Endometrial microvascular endothelial cells (primary cell): Measurements from ENCODE around the gene MCRIP2. TPM values are rescaled to one million over a fixed set of nuclear protein-coding genes. Genes with fewer than 3 reads are reported as not detected.

Source experiments
- in situ Hi-C: cut with HindIII; loops from 2 replicates; pipeline ENCODE4 v1.10.0; 2017; ENCODE audit warnings: low sequenced_read_pairs, low pct_unique_long_range_greater_than_20kb; ENCODE audit errors: inconsistent ontology term
- total RNA-seq: library from RNA; depleted of rRNA; stranded (reverse); fragments of >200 nt; gene quantifications from one replicate; pipeline ENCODE4 v1.2.3, GENCODE V29; 2015; ENCODE audit errors: inconsistent ontology term

The MCRIP2 gene
- total RNA-seq, 1 donor from 2014 or later: 23.4 TPM

DNA sequence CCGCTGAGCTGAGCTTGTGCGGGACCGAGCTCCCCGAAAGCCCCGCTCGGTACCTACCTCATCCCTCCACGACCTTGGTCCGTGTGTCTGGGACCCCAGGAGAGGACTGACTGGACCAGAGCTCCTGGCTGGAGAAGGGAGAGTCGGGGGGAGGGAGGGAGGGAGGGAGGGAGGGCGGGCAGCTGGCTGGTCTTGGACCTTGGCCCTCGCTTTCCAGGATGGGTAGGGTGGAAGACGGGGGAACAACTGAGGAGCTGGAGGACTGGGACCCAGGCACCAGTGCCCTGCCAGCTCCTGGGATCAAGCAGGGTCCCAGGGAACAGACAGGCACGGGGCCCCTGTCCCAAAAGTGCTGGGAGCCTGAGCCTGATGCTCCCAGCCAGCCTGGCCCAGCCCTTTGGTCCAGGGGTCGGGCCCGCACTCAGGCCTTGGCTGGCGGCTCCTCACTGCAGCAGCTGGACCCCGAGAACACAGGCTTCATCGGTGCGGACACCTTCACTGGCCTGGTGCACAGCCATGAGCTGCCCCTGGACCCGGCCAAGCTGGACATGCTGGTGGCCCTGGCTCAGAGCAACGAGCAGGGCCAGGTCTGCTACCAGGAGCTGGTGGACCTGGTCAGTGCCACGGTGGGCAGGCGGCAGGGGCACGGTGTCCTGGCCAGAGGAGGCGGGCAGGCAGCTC lies 34.4 kb downstream of the MCRIP2 start:
- in situ Hi-C loops: no loop called here

DNA sequence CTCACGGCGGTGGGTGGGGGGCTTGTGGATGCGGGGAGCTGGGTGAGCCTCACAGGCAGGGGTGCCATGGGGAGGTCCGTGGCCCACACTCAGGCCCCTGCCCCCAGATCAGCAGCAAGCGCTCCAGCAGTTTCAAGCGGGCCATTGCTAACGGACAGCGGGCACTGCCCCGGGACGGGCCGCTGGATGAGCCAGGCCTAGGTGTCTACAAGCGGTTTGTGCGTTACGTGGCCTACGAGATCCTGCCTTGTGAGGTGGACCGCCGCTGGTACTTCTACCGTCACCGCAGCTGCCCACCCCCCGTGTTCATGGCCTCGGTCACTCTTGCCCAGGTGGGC lies 34.9 kb downstream of the MCRIP2 start:
- in situ Hi-C loops: no loop called here

DNA sequence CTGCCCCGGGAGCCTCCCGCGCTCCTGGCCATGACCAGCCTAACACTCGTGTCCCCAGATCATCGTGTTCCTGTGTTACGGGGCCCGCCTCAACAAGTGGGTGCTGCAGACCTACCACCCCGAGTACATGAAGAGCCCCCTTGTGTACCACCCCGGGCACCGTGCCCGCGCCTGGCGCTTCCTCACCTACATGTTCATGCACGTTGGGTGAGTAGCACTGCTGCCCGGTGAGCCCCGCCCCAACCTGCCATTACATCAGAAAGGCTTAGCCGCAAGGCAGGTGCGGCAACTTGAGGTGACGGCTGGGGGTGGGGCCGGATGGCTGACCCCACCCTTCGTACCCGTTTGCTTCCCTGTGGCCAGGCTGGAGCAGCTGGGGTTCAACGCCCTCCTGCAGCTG lies 35.3 kb downstream of the MCRIP2 start:
- in situ Hi-C loops: no loop called here

DNA sequence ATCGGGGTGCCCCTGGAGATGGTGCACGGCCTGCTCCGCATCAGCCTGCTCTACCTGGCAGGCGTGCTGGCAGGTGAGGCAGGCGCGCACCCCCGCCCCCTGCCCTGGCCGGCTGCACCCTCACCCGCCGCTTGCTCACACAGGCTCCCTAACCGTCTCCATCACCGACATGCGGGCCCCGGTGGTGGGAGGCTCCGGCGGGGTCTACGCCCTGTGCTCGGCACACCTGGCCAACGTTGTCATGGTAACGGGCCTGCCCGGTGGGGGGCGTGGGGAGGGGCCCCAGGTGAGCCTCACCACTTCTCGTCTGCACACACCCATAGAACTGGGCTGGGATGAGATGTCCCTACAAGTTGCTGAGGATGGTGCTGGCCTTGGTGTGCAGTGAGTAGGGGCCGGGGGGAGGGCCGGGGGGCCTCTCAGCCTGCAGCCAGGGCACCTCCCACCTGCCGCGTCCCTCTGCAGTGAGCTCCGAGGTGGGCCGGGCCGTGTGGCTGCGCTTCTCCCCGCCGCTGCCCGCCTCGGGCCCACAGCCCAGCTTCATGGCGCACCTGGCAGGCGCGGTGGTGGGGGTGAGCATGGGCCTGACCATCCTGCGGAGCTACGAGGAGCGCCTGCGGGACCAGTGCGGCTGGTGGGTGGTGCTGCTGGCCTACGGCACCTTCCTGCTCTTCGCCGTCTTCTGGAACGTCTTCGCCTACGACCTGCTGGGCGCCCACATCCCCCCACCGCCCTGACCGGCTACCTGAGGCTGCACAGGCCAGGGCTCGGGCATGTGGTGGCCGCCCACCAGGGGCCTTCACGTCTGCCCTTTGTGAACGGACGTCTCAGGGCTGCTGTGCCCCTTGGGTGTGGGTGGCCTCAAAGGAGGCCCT lies 35.9 kb downstream of the MCRIP2 start:
- in situ Hi-C loops: no loop called here

DNA sequence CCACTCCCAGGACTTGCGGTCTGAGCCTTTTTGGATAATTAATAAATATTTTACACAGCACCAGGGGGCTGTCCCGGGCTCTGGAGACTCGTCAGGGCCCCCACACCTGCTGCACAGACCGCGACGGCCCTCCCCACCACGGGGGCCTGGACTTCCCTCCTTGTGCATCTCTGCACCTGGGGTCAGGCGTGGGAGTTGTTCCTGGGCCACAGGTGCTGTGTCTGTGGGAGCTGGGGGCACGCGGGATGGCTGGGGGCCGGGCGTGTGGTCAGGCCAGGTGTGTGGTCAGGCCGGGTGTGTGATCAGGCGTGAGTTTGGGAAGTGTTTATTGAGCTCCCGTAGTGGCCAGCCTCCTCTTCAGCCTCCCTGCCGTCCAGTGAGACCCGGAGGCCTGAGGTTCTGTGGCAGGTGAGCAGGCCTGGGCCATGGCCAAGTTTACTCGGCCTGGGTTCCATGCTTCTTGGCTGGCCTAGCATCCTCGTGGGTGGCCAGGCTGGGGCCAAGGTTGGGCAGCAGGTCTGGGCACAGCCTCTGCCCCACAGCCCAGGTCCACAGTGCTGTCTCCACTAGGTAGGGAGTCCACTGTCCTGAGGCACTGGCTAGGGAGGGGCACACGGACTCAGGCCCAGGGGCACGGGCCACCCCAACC lies 36.7 kb downstream of the MCRIP2 start:
- in situ Hi-C loops: no loop called here

DNA sequence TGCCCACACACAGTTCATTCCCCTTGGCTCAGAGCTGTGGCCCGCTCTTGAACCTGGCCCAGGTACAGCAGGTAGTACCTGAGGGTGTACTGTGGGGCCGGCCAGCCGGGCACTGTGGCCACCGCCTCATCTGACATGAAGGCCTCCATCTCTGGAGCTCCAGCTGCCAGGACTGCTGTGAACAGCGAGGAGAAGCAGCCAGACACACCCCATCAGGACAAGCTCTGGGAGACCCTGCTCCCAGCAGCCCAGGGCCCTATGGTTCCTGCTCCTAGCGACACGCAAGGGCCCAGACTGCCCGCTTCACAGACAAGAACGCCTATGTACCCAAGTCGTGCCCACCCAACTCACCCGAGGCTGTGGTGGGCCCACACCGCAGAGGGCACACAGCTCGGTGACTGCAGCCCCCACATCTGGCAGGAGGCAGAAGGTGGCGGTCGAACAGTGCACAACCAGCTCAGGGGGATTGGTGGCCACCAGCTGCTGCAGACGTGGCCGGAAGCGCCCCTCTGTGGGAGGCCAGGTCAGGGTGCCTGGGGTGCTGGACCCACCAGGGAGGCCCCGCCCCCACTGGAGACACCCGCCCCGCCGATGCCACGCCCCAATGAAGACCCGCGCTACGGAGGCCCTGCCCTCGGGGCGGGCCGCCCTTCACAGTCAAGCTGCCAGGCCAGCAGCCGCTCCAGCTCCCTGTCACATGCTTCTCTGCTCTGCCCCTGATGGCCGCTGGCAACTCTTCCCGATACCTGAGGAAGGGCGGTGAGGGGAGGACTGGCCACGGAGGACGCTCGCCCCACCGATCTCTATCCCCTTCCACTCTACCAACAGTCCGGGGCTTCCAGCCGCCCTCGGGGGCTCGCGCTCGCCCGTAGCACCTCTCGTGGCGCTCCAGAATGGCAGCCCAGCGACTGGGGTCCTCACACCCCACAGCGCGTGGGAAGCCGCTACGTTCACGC lies 37.5 kb downstream of the MCRIP2 start:
- in situ Hi-C loops: no loop called here

DNA sequence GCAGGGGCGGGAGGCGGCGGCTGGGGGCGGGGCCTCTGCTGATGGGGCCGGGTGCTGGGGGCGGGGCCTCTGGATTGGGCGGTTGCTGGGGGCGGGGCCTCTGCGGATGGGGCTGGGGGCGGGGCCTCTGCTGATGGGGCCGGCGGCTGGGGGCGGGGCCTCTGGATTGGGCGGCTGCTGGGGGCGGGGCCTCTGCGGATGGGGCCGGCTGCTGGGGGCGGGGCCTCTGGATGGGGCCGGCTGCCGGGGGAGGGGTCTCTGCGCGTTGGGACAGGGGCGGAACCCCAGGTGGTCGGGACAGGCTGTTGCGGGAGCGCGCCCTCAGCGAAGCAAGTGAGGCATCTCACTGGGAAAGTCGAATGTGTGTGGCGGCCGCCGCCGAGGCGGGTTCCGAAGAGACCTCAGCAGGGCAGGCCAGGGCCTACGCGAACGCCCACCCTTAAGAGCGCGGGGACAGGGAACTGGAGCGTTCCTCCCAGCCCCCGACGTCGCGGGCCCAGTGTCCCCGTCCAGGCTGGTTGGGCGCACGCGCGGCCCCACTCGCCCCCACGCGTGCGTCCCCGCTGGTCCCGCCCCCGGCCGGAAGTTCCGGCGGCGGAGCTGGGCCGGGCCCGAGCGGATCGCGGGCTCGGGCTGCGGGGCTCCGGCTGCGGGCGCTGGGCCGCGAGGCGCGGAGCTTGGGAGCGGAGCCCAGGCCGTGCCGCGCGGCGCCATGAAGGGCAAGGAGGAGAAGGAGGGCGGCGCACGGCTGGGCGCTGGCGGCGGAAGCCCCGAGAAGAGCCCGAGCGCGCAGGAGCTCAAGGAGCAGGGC lies 38.4 kb downstream of the MCRIP2 start, which contains the start of gene STUB1:
Gene STUB1, plus strand, starts transcription at position 597 of the 811 bp plus-strand sequence. Its CDS starts 116 bp downstream, at position 713.
- in situ Hi-C loops: no loop called here

DNA sequence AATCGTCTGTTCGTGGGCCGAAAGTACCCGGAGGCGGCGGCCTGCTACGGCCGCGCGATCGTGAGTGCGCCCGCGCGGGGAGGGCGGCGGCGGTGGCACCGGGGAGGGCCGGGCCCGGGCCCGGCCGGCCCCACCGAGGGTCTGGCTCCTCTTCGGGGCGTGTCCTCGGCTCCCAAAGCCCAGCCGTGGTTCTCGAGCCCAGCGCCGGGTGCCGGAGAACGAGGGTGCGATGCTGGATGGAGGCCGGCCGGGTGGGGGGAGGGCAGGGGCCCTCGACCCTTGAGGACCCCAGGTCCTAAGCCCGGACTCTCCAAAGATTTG lies 39.0 kb downstream of the MCRIP2 start:
- in situ Hi-C loops: no loop called here

DNA sequence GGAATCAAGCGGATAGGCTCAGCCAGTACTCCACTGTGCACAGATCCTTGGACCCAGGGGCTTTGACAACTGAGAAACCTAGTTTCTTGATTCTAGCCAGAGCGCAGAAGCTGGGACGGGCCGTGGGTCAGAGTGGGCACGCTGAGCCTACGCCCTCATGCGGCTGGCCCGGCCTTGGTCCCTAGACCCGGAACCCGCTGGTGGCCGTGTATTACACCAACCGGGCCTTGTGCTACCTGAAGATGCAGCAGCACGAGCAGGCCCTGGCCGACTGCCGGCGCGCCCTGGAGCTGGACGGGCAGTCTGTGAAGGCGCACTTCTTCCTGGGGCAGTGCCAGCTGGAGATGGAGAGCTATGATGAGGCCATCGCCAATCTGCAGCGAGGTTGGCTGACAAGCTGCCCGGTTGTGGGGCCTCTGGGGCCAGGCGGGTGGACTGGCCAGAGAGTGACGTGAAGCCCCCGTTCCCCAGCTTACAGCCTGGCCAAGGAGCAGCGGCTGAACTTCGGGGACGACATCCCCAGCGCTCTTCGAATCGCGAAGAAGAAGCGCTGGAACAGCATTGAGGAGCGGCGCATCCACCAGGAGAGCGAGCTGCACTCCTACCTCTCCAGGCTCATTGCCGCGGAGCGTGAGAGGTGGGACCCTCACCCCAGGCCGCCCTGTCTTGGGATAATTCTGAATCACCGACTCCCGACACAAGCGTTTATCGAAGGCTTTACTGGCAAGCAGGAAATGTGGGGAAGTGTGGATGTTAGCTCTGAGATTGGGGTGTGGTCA lies 39.5 kb downstream of the MCRIP2 start:
- in situ Hi-C loops: no loop called here

DNA sequence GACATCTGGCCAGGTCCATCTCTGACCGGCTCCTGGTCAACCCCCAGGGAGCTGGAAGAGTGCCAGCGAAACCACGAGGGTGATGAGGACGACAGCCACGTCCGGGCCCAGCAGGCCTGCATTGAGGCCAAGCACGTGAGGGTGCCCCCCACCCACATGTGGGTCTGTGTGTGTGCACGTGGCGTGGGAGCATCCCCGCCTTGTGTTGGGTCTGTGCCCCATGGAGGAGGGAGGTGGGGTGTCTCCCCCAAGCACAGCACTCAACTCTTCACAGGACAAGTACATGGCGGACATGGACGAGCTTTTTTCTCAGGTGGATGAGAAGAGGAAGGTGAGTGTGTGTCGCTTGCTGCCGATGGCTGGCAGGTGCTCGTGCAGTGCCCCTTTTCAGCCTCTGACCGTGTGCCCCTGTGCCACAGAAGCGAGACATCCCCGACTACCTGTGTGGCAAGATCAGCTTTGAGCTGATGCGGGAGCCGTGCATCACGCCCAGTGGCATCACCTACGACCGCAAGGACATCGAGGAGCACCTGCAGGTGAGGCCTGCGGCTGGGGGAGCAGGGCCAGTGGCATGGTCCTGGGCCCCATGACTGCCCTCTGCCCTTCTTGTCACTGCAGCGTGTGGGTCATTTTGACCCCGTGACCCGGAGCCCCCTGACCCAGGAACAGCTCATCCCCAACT lies 40.3 kb downstream of the MCRIP2 start:
- in situ Hi-C loops: no loop called here

DNA sequence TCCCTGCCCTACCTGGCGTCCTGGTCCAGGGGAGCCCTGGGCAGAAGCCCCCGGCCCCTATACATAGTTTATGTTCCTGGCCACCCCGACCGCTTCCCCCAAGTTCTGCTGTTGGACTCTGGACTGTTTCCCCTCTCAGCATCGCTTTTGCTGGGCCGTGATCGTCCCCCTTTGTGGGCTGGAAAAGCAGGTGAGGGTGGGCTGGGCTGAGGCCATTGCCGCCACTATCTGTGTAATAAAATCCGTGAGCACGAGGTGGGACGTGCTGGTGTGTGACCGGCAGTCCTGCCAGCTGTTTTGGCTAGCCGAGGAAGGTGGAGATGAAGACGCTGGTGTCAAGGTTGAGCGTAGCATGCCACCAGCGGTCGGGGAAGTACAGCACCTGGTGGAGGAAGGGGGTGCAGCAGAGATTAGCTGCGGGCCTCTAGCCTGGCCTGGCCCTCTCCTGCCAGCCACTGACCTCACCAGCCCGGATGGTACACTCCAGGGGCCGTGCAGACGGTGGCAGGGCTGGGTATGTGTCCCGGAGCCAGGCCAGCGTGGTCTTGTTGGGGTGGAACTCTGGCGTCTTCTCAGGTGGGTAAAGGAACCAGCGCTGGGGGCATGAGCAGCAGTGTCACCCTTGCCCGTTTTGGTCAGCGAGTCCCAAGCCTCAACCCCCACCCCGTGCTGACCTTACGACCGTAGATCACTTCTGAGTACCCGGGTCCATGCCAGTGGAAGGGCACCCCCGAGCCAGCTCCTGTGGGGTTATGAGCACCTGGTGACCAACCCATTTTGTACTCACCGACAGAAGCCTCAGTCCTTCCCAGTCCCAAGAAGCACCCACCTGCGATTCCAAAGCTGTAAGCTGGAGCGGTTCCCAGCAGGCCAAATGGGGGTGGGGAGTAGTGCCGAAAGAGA lies 41.1 kb downstream of the MCRIP2 start:
- in situ Hi-C loops: no loop called here

DNA sequence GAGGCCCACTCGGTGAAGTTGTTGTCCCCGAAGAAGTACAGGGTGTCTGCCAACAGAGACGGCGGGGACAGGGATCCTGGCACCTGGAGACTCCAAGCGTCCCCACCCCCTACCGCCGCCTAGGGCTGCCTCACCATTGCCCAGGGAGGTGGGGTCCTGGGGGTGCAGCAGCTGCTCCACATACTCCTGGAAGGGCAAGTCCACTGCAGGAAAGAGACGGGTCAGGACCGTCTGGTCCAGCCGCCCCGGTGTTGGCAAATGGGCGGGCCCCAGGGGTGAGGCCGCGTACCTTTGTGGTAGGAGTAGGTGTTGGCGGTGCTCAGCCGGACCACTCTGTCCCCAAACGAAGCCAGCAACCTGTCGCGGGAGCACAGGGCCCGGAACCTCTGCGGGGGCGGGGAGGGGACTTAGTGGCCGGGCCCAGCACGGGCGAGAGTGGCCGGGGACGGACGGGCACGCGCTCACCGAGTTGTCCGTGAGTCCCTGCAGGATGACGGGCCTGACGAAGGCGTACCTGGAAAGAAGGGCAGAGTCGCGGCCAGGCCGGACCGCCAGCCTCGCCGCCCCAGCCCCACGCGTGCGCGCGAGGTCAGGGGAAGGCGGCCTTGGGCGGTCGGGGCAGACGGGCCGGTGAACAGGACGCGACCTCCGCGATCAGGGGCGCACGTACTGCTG lies 41.9 kb downstream of the MCRIP2 start:
- in situ Hi-C loops: no loop called here

DNA sequence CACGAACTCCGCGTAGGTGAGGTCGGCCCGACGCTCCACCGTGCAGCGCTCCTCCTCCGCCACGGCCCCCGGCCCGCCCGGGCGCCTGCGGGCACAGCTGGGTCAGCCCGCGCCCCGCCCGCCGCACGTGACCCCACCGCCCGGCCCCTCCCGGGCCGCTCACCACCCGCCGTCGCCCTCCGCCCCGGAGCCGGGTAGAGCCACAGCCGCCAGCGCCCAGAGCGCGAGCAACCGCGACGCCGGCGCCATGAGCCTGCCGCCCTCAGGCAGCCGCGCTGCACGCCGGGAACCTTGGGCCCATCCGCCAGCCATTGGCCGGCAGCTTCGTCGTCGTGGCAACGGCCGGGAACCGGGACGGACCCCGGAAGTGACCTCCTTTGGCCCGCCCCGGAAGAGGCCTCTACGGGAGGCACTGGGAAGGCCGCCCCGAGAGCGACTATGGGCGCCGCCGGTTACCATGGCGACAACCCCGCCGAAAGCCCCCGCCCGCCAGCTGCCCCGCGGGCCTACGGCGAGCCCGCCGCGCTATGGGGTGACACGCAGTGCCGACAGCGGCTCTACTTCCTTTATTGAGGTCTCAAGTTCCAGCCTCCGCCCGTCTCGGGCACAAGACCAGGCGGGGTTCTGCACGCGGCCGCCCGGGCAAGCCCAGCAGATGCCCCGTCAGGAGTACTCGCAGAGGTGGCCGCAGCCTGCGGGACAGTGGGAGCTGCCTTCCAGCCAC lies 42.6 kb downstream of the MCRIP2 start, which contains the start of gene JMJD8:
Gene JMJD8, minus strand, starts transcription at position 264 of the 724 bp plus-strand sequence. Its CDS starts 15 bp downstream, at position 249.
- in situ Hi-C loops: no loop called here

DNA sequence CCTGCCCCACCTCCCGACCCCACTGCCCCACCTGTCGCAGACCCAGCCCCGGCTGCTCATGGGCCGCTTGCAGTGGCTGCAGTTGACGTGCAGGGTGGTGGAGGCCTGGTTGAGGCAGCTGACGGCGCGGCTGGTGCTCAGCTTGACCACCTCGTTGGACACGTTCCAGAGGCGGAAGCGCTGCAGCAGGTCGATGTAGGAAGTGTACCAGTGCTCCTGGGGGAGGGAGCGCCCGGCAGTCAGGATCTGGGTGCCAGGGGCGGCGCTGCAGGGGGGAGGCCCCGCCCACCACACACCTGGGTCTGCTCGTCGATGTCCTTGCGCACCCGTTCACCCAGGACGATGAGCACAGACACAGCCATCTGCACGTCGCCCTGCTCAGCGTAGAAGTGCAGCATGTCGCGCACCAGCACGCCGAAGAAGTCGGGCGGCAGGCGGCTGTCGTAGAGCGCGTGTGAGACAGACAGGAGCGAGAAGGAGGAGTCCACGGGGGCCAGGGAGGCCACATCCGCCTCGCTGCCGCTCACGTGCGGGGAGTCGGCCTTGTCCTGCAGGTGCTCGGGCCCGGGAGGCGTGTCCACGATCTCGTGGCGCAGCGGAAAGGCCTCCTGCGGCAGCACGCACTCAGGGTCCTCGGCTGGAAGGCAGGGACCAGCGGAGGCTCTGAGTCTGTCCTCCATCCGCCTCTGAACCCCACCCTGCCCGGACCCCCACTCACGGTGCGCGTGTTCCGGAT lies 43.5 kb downstream of the MCRIP2 start:
- in situ Hi-C loops: no loop called here
